Skeletal muscle satellite cell (primary cell): ENCODE results near the gene RGS2.
A peak's percentile ranks its signal among the peaks of the same experiment; 100 is the strongest.

Experiments
- H3K27me3 ChIP-seq: 2 replicates; pipeline ENCODE4 v1.7.0; 2013; ENCODE audit warnings: low read length; ENCODE audit not compliant: control insufficient read depth, insufficient read depth
- H3K36me3 ChIP-seq: 2 replicates; pipeline ENCODE4 v1.7.0; 2013; ENCODE audit warnings: mild to moderate bottlenecking, control low read depth, low read length; ENCODE audit not compliant: insufficient read depth
- H3K4me1 ChIP-seq: 2 replicates; pipeline ENCODE4 v1.7.0; 2013; ENCODE audit warnings: low read length; ENCODE audit not compliant: control insufficient read depth, insufficient read depth
- H3K4me2 ChIP-seq: 2 replicates; pipeline ENCODE4 v1.7.0; 2013; ENCODE audit warnings: mild to moderate bottlenecking, low read length
- H3K4me3 ChIP-seq: 2 replicates; pipeline ENCODE4 v1.7.0; 2013; ENCODE audit warnings: low read length
- H3K9ac ChIP-seq: 2 replicates; pipeline ENCODE4 v1.7.0; 2013; ENCODE audit warnings: mild to moderate bottlenecking, low read depth, low read length, moderate library complexity
- H3K9me3 ChIP-seq: replicated peaks from 2 replicates; pipeline ENCODE4 v1.7.0; 2013; ENCODE audit warnings: mild to moderate bottlenecking, control low read depth, low read length

Gene RGS2

GRCh38 chr1:192776206-192776605, 32.6 kb upstream of the RGS2 start:
- Histone ChIP-seq H3K9ac (no peak overlapping the region), H3K4me3 (no peak overlapping the region), H3K4me2 (no peak overlapping the region), H3K4me1 (no peaks in the 10 kb centered on the region), H3K9me3 (no peaks in the 10 kb centered on the region), H3K36me3 (no peaks in the 10 kb centered on the region), H3K27me3 (no peaks in the 10 kb centered on the region)

GRCh38 chr1:192776998-192777397, 31.8 kb upstream of the RGS2 start:
- H3K4me1 ChIP-seq, result no peaks in the 10 kb centered on the region
- H3K9ac ChIP-seq, result no peak overlapping the region
- H3K36me3 ChIP-seq, result no peaks in the 10 kb centered on the region
- H3K4me2 ChIP-seq, result no peak overlapping the region
- no peaks in the 10 kb centered on the region for H3K9me3 ChIP-seq
- H3K4me3 ChIP-seq, result no peak overlapping the region
- H3K27me3 ChIP-seq, result no peaks in the 10 kb centered on the region

- H3K4me2 ChIP-seq, result no peak overlapping the region
Observed at GRCh38 chr1:192783791-192784190, 25.0 kb upstream of the RGS2 start.

GRCh38 chr1:192784397-192784796, 24.4 kb upstream of the RGS2 start:
- H3K27me3 ChIP-seq, result no peaks in the 10 kb centered on the region
- no peaks in the 10 kb centered on the region for H3K9me3 ChIP-seq
- H3K4me3 ChIP-seq, result no peak overlapping the region
- H3K4me1 ChIP-seq, result peaks cover 7% of the 10 kb centered on the region
- no peaks in the 10 kb centered on the region for H3K36me3 ChIP-seq
- no peak overlapping the region for H3K9ac ChIP-seq
- no peak overlapping the region for H3K4me2 ChIP-seq

More at GRCh38 chr1:192783791-192784190, 25.0 kb upstream of the RGS2 start:
- Histone ChIP-seq H3K27me3 (no peaks in the 10 kb centered on the region), H3K9me3 (no peaks in the 10 kb centered on the region), H3K9ac (no peak overlapping the region), H3K36me3 (no peaks in the 10 kb centered on the region), H3K4me1 (peaks cover 7% of the 10 kb centered on the region), H3K4me3 (no peak overlapping the region)

GRCh38 chr1:192786576-192786975, 22.3 kb upstream of the RGS2 start:
- H3K9me3 ChIP-seq, result no peaks in the 10 kb centered on the region

GRCh38 chr1:192787914-192788585, 20.8 kb upstream of the RGS2 start:
- Histone ChIP-seq H3K4me1 (peaks cover 7% of the 10 kb centered on the region), H3K4me2 (peak overlapping the region; percentile 62), H3K9ac (peak overlapping the region; percentile 32), H3K4me3 (peak overlapping the region; percentile 10), H3K36me3 (no peaks in the 10 kb centered on the region), H3K9me3 (no peaks in the 10 kb centered on the region), H3K27me3 (no peaks in the 10 kb centered on the region)

More at GRCh38 chr1:192786576-192786975, 22.3 kb upstream of the RGS2 start:
- H3K4me1 ChIP-seq, result peaks cover 7% of the 10 kb centered on the region
- no peak overlapping the region for H3K4me2 ChIP-seq
- H3K27me3 ChIP-seq, result no peaks in the 10 kb centered on the region
- no peak overlapping the region for H3K4me3 ChIP-seq
- no peak overlapping the region for H3K9ac ChIP-seq
- no peaks in the 10 kb centered on the region for H3K36me3 ChIP-seq

GRCh38 chr1:192789871-192790270, 19.0 kb upstream of the RGS2 start:
- Histone ChIP-seq H3K27me3 (no peaks in the 10 kb centered on the region), H3K9me3 (no peaks in the 10 kb centered on the region), H3K4me3 (no peak overlapping the region), H3K36me3 (no peaks in the 10 kb centered on the region), H3K9ac (no peak overlapping the region), H3K4me2 (no peak overlapping the region), H3K4me1 (peaks cover 7% of the 10 kb centered on the region)

- Histone ChIP-seq H3K9me3 (no peaks in the 10 kb centered on the region), H3K4me3 (no peak overlapping the region), H3K27me3 (no peaks in the 10 kb centered on the region), H3K9ac (no peak overlapping the region), H3K4me2 (no peak overlapping the region), H3K4me1 (peaks cover 7% of the 10 kb centered on the region), H3K36me3 (no peaks in the 10 kb centered on the region)
Observed at GRCh38 chr1:192792628-192793027, 16.2 kb upstream of the RGS2 start.

GRCh38 chr1:192793983-192794767, 14.7 kb upstream of the RGS2 start:
- Histone ChIP-seq H3K4me2 (no peak overlapping the region), H3K4me3 (no peak overlapping the region), H3K27me3 (no peaks in the 10 kb centered on the region), H3K9me3 (no peaks in the 10 kb centered on the region), H3K36me3 (no peaks in the 10 kb centered on the region), H3K4me1 (no peaks in the 10 kb centered on the region), H3K9ac (no peak overlapping the region)

- no peaks in the 10 kb centered on the region for H3K27me3 ChIP-seq
- H3K9ac ChIP-seq, result no peak overlapping the region
- no peak overlapping the region for H3K4me3 ChIP-seq
- H3K36me3 ChIP-seq, result no peaks in the 10 kb centered on the region
- no peaks in the 10 kb centered on the region for H3K4me1 ChIP-seq
- H3K9me3 ChIP-seq, result no peaks in the 10 kb centered on the region
- no peak overlapping the region for H3K4me2 ChIP-seq
Observed at GRCh38 chr1:192794768-192795035, 14.1 kb upstream of the RGS2 start.

- Histone ChIP-seq H3K9ac (no peak overlapping the region), H3K9me3 (no peaks in the 10 kb centered on the region), H3K27me3 (no peaks in the 10 kb centered on the region), H3K4me2 (no peak overlapping the region), H3K36me3 (no peaks in the 10 kb centered on the region), H3K4me3 (no peak overlapping the region), H3K4me1 (no peaks in the 10 kb centered on the region)
Observed at GRCh38 chr1:192795916-192796618, 12.8 kb upstream of the RGS2 start.
